Measurements from ENCODE around the gene CD1C. TPM values are rescaled to one million over a fixed set of nuclear protein-coding genes. Genes with fewer than 3 reads are reported as not detected.

Gene CD1C
- total and polyA plus RNA-seq, 2 of the 8 experiments (the other 6 are each of a cell fraction or from before 2014, with no cell fraction given) = 0.06 to 0.35 TPM

- TF ChIP-seq CHD7 (IDR thresholded peaks at IDR 0.05; ENCODE audit: insufficient replicate concordance, low read length) (no peak), BCL11A (IDR thresholded peaks at IDR 0.05; ENCODE audit: low read depth in 2 of 2, low read length in 2 of 2) (no peak), CREB1 (IDR thresholded peaks at IDR 0.05) (no peak), EGR1 (IDR thresholded peaks at IDR 0.05; ENCODE audit: borderline replicate concordance, low read depth, low read length) (no peak), SIRT6 (IDR thresholded peaks at IDR 0.05; ENCODE audit: low read length) (no peak), USF2 (IDR thresholded peaks at IDR 0.05; ENCODE audit: low read length) (no peak), KDM4A (IDR thresholded peaks at IDR 0.05; ENCODE audit: low read depth, low read length, severe bottlenecking) (no peak), BACH1 (IDR thresholded peaks at IDR 0.05; ENCODE audit: low read length) (no peak), NANOG (IDR thresholded peaks at IDR 0.05; ENCODE audit: insufficient read depth, low read depth, low read length, poor library complexity, severe bottlenecking) (no peak)
Measured at GRCh38 chr1:158329300-158329699, 39.6 kb downstream of the CD1C start (continued).
